ENCODE data around the gene TMEM202.
"Not testable (repeated sequence)": the region's sequence is repeated elsewhere in the genome, so short reads cannot be mapped to it uniquely, and the experiment has no call there.

TMEM202 gene

GRCh38 chr15:72379856-72380430 lies 18.2 kb upstream of the TMEM202 start:
- H3K27ac ChIP-seq = no peak overlapping the region
- TF ChIP-seq, protein P1, sequence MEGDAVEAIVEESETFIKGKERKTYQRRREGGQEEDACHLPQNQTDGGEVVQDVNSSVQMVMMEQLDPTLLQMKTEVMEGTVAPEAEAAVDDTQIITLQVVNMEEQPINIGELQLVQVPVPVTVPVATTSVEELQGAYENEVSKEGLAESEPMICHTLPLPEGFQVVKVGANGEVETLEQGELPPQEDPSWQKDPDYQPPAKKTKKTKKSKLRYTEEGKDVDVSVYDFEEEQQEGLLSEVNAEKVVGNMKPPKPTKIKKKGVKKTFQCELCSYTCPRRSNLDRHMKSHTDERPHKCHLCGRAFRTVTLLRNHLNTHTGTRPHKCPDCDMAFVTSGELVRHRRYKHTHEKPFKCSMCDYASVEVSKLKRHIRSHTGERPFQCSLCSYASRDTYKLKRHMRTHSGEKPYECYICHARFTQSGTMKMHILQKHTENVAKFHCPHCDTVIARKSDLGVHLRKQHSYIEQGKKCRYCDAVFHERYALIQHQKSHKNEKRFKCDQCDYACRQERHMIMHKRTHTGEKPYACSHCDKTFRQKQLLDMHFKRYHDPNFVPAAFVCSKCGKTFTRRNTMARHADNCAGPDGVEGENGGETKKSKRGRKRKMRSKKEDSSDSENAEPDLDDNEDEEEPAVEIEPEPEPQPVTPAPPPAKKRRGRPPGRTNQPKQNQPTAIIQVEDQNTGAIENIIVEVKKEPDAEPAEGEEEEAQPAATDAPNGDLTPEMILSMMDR (conservative IDR thresholded peaks at IDR 0.05) = no peak

DNA sequence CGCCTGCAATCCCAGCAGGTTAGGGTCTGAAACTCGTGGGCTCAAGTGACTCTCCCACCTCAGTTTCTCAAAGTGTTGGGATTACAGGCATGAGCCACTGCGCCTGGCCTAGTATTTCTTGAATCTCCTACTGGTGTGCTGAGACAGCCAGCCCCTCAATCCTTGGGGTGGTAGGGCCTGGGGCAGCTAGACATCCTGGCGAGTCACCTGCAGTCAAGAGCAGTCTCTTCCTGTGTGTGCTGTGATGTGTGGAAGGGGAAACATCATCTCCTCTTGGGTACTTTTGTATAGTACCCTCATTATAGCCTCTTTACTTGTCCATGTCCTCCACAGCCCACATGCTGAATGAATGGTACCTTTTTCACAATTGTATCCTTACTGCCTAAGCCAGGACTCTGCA lies 17.4 kb upstream of the TMEM202 start:
- no peak overlapping the region for H3K27ac ChIP-seq
- TF ChIP-seq, protein P1 (conservative IDR thresholded peaks at IDR 0.05) = no peak

DNA sequence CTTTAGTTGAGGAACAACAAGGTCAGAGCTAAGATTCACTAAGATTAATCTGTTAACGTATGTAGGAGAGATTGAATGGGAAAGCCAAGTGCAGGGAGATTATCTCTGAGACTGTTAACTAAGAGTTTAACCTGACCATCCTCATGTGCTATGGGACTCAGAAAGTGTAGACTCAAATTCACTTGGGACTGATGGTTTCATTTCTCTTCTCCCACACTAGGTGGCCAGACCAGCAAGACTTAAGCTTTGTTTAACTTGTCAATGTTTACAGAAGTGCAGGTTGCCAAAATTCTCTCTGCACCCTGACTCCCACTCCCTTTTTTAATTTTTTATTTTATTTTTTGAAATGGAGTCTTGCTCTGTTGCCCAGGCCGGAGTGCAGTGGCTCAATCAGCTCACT lies 16.0 kb upstream of the TMEM202 start:
- no peak overlapping the region; the same call in 1 of the 2 replicates for H3K27ac ChIP-seq
- TF ChIP-seq, protein P1 (conservative IDR thresholded peaks at IDR 0.05) = peak; percentile 78

GRCh38 chr15:72387741-72388140 lies 10.4 kb upstream of the TMEM202 start:
- no peak overlapping the region for H3K27ac ChIP-seq
- TF ChIP-seq, protein P1 (conservative IDR thresholded peaks at IDR 0.05) = no peak

GRCh38 chr15:72389231-72389630 lies 8.9 kb upstream of the TMEM202 start:
- H3K27ac ChIP-seq = peak overlapping the region; percentile 48
- TF ChIP-seq, protein P1 (conservative IDR thresholded peaks at IDR 0.05) = no peak

GRCh38 chr15:72396331-72396730 lies 1.8 kb upstream of the TMEM202 start:
- H3K27ac ChIP-seq = not testable (repeated sequence)

GRCh38 chr15:72398648-72399047 lies 543 bp downstream of the TMEM202 start:
- TF ChIP-seq, protein P1 (conservative IDR thresholded peaks at IDR 0.05) = no peak
- H3K27ac ChIP-seq = no peak overlapping the region

DNA sequence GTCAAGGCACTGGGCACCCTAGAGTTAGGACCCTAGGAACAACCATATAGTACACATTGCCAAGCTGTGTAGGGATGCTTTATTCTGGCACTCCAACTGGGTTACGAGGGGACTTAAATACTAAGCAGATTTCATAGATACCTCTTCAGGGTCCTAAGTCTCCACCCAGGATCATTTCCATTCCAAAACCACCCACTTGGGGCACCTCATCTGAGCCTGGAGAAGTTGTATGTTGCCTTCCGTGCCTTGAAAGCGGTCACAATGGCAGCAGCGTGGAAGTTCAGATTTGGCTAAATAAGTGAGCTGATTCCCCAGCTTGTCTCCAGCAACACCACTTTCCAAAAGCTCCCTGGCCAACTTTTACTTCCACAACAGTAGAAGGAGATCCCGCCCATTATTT lies 4.6 kb downstream of the TMEM202 start:
- H3K27ac ChIP-seq = no peak overlapping the region
- TF ChIP-seq, protein P1 (conservative IDR thresholded peaks at IDR 0.05) = no peak

Measured in VCaP (cell line).